AG04450 (cell line): Measurements from ENCODE around the gene MRPL51. TPM values are rescaled to one million over a fixed set of nuclear protein-coding genes. Genes with fewer than 3 reads are reported as not detected.

Experiments
- CTCF ChIA-PET: fragments of 300-600, 350-600 bp; formaldehyde crosslinking; extraction: SDS; loops from one replicate; lab custom pipeline; 2022; ENCODE audit warnings: antibody characterized with exemption, inconsistent platforms; lab: Charles Lee
- POLR2A ChIA-PET: fragments of 350-600 bp; formaldehyde crosslinking; extraction: SDS; loops from one replicate; lab custom pipeline; 2021; ENCODE audit warnings: antibody characterized with exemption, inconsistent platforms; lab: Yijun Ruan, JAX
- DNase-seq: peaks from one replicate; pipeline ENCODE4 v3.0.0-alpha.2; 2011; ENCODE audit warnings: low read depth, low spot score
- H3K27ac ChIP-seq: one replicate; pipeline ENCODE4 v1.5.1; 2012; ENCODE audit warnings: low read depth, low read length, control low read depth
- H3K27me3 ChIP-seq: one replicate; pipeline ENCODE4 v1.6.0; 2012; ENCODE audit warnings: low read length; ENCODE audit not compliant: control insufficient read depth, insufficient read depth
- H3K4me3 ChIP-seq: 2 replicates; pipeline ENCODE4 v1.5.1; 2011; ENCODE audit warnings: mild to moderate bottlenecking, low read depth, low read length, control low read depth
- H3K9me3 ChIP-seq: 2 replicates; pipeline ENCODE4 v1.5.1; 2012; ENCODE audit warnings: low read length; ENCODE audit not compliant: control insufficient read depth, insufficient read depth
- CTCF ChIP-seq: IDR thresholded peaks from 2 replicates; pipeline ENCODE4 v1.5.1; 2011; ENCODE audit warnings: low read depth, low read length, control low read depth, inconsistent platforms
- polyA plus RNA-seq: library from polyadenylated mRNA; depleted of rRNA; stranded (reverse); fragments of >200 nt; gene quantifications from 2 replicates; pipeline ENCODE4 v1.2.3, GENCODE V29; 2011

Gene MRPL51
- polyA plus RNA-seq, 1 experiment: 165 TPM

- H3K27ac ChIP-seq: no peak overlapping the region
- no peak for DNase-seq
- no peak overlapping the region for H3K4me3 ChIP-seq
- ChIA-PET CTCF (no interaction called here), POLR2A (interaction anchor here (2.3 kb wide), 1 partner anchor 8 kb away, joined by 13 read pairs; the partner anchor contains the start of gene VAMP1)
- no peaks in the 10 kb centered on the region for H3K9me3 ChIP-seq
- TF ChIP-seq CTCF: no peak
- no peaks in the 10 kb centered on the region for H3K27me3 ChIP-seq
These were observed 30.6 kb downstream of the MRPL51 start for GRCh38 chr12:6462234-6462995.

GRCh38 chr12:6461401-6462233 is 31.4 kb downstream of the MRPL51 start:
- ChIA-PET POLR2A (interaction anchor here (0.8 to 2.3 kb wide), 3 partner anchors 9 to 10 kb away, joined by 4 to 13 read pairs (median 5); partner anchors contain the start of genes TAPBPL and VAMP1), CTCF (interaction anchor here (1.0 kb wide), 1 partner anchor 39 kb away, joined by 3 read pairs; no protein-coding TSS in a partner anchor)
- DNase-seq: no peak
- Histone ChIP-seq H3K27me3 (no peaks in the 10 kb centered on the region), H3K4me3 (no peak overlapping the region), H3K27ac (no peak overlapping the region), H3K9me3 (no peaks in the 10 kb centered on the region)
- TF ChIP-seq CTCF: no peak

GRCh38 chr12:6460751-6461371 is 32.2 kb downstream of the MRPL51 start:
- Histone ChIP-seq H3K4me3 (no peak overlapping the region), H3K27ac (no peak overlapping the region), H3K9me3 (no peaks in the 10 kb centered on the region), H3K27me3 (no peaks in the 10 kb centered on the region)
- no peak for DNase-seq
- TF ChIP-seq CTCF: no peak
- ChIA-PET CTCF (interaction anchor here (1.0 kb wide), 1 partner anchor 38 kb away, joined by 3 read pairs; no protein-coding TSS in a partner anchor), POLR2A (interaction anchor here (0.8 to 2.3 kb wide), 3 partner anchors 8 to 10 kb away, joined by 4 to 13 read pairs (median 5); partner anchors contain the start of genes TAPBPL and VAMP1)

GRCh38 chr12:6459004-6459337 is 34.1 kb downstream of the MRPL51 start:
- no peak overlapping the region for H3K4me3 ChIP-seq
- H3K27me3 ChIP-seq: no peaks in the 10 kb centered on the region
- no peak overlapping the region for H3K27ac ChIP-seq
- no peak for TF ChIP-seq CTCF
- no peak for DNase-seq
- no peaks in the 10 kb centered on the region for H3K9me3 ChIP-seq
- ChIA-PET POLR2A (interaction anchor here (0.6 to 1.8 kb wide), 3 partner anchors 9 to 13 kb away, joined by 3 to 17 read pairs (median 3); partner anchors contain the start of gene VAMP1), CTCF (no interaction called here)
